K562 (cell line): ENCODE measurements around the gene TMEM178A. TPM values are rescaled to one million over a fixed set of nuclear protein-coding genes. Genes with fewer than 3 reads are reported as not detected.

Source experiments
- CC2D1A ChIP-seq: fragments of 450-650 bp; IDR thresholded peaks from 2 replicates; pipeline ENCODE4 v1.6.1; 2017; ENCODE audit warnings: mild to moderate bottlenecking
- CTCF ChIP-seq, 3 experiments: IDR thresholded peaks in 2 of 3; conservative IDR thresholded peaks in 1 of 3; 2 replicates each; pipeline ENCODE4 v1.5.1; 2011 to 2012; ENCODE audit warnings: low read length in 3 of 3, mild to moderate bottlenecking in 3 of 3, control low read depth in 2 of 3, improper control_type of control experiment in 1 of 3, inconsistent platforms in 1 of 3, low read depth in 1 of 3, mixed read lengths in 1 of 3, moderate library complexity in 1 of 3; ENCODE audit not compliant: insufficient read depth in 2 of 3
- FOXJ3 ChIP-seq: sonication (generic); formaldehyde crosslinking; IDR thresholded peaks from 2 replicates; pipeline ENCODE4 v1.4.0; 2020; ENCODE audit warnings: mild to moderate bottlenecking, missing genetic modification reagents
- FUS ChIP-seq: fragments of 200-400 bp; formaldehyde crosslinking; optimal IDR thresholded peaks from 2 replicates; pipeline ENCODE3; 2017; ENCODE audit warnings: low read depth, low read length
- KLF16 ChIP-seq: IDR thresholded peaks from 2 replicates; pipeline ENCODE4 v1.6.1; 2016; ENCODE audit warnings: antibody characterized with exemption
- NCOA6 ChIP-seq: fragments of 450-650 bp; IDR thresholded peaks from 2 replicates; pipeline ENCODE4 v1.6.1; 2017; ENCODE audit warnings: mild to moderate bottlenecking
- OTX1 ChIP-seq: fragments of 450-650 bp; formaldehyde crosslinking; IDR thresholded peaks from 2 replicates; pipeline ENCODE4 v1.4.0; 2022; ENCODE audit warnings: mild to moderate bottlenecking
- REST ChIP-seq, 2 experiments: fragments of 450-650 bp; formaldehyde crosslinking in 1 of 2; IDR thresholded peaks; 2 replicates each; pipeline versions ENCODE4 v1.4.0 to v1.6.1; 2014 to 2020; ENCODE audit warnings: mild to moderate bottlenecking in 2 of 2, borderline replicate concordance in 1 of 2, low read depth in 1 of 2
- SIN3B ChIP-seq: fragments of 450-650 bp; IDR thresholded peaks from 2 replicates; pipeline ENCODE4 v1.6.1; 2017; ENCODE audit warnings: low read depth, mild to moderate bottlenecking, moderate library complexity
- SMAD4 ChIP-seq: fragments of 250-450 bp; sonication (Bioruptor Pico); conservative IDR thresholded peaks from 2 replicates; pipeline ENCODE4 v1.8.0; 2021; ENCODE audit warnings: inconsistent platforms, mild to moderate bottlenecking, moderate library complexity
- SMC3 ChIP-seq: conservative IDR thresholded peaks from 2 replicates; pipeline ENCODE4 v1.6.1; 2011; ENCODE audit warnings: low read depth, low read length, improper control_type of control experiment; ENCODE audit not compliant: insufficient read depth
- TAF15 ChIP-seq: fragments of 200-400 bp; formaldehyde crosslinking; IDR thresholded peaks from 2 replicates; pipeline ENCODE4 v1.6.1; 2017; ENCODE audit warnings: mild to moderate bottlenecking, low read depth, low read length, moderate library complexity
- ZKSCAN3 ChIP-seq: fragments of 250-450 bp; sonication (Bioruptor Pico); IDR thresholded peaks from 2 replicates; pipeline ENCODE4 v1.4.0; 2020
- ZNF12 ChIP-seq: sonication (generic); formaldehyde crosslinking; IDR thresholded peaks from 2 replicates; pipeline ENCODE4 v1.4.0; 2020; ENCODE audit warnings: mild to moderate bottlenecking, missing genetic modification reagents
- ZNF695 ChIP-seq: fragments of 450-650 bp; formaldehyde crosslinking; IDR thresholded peaks from 2 replicates; pipeline ENCODE4 v1.4.0; 2020; ENCODE audit warnings: mild to moderate bottlenecking, moderate library complexity
- ZNF707 ChIP-seq: fragments of 250-450 bp; sonication (Bioruptor Pico); conservative IDR thresholded peaks from 2 replicates; pipeline ENCODE4 v1.8.0; 2022; ENCODE audit warnings: inconsistent platforms, mild to moderate bottlenecking, moderate library complexity
- ZNF785 ChIP-seq: fragments of 250-450 bp; sonication (Bioruptor Pico); IDR thresholded peaks from 2 replicates; pipeline ENCODE4 v1.4.0; 2020; ENCODE audit warnings: mild to moderate bottlenecking
- polyA plus RNA-seq, 8 experiments: library from polyadenylated mRNA; depleted of rRNA in 4 of 8; stranded (reverse) in 5 of 8; unstranded in 3 of 8; fragments of >200 nt; fragmentation: Nextera tagmentation in 2 of 8; fragmentation: Illumina TruSeq in 1 of 8; extraction: Ambion mirVana in 2 of 8; extraction: Trizol in 1 of 8; gene quantifications; 2 replicates each; pipeline versions ENCODE4 v1.2.1 to v1.2.3, GENCODE V29; 2011 to 2014; ENCODE audit warnings: inconsistent platforms in 1 of 8, missing spikeins in 1 of 8
- total RNA-seq, 7 experiments: library from RNA; depleted of rRNA in 6 of 7; stranded (reverse); fragments of >200 nt in 6 of 7; fragmentation: Illumina TruSeq in 2 of 7; extraction: Trizol in 2 of 7; gene quantifications; 2 replicates each; pipeline versions ENCODE4 v1.2.1 to v1.2.3, GENCODE V29; 2011 to 2021; ENCODE audit warnings: low replicate concordance in 1 of 7
- TF ChIP-seq, protein P1 (sequence below): fragments of 250-450 bp; sonication (Bioruptor Pico); IDR thresholded peaks from 2 replicates; pipeline ENCODE4 v1.5.0; 2021; ENCODE audit warnings: mild to moderate bottlenecking, borderline replicate concordance

Gene TMEM178A
- total and polyA plus RNA-seq, 9 of the 15 experiments (the other 6 are each of a cell fraction or from before 2014, with no cell fraction given) = 0.04 to 0.17 TPM; not detected in 7

DNA sequence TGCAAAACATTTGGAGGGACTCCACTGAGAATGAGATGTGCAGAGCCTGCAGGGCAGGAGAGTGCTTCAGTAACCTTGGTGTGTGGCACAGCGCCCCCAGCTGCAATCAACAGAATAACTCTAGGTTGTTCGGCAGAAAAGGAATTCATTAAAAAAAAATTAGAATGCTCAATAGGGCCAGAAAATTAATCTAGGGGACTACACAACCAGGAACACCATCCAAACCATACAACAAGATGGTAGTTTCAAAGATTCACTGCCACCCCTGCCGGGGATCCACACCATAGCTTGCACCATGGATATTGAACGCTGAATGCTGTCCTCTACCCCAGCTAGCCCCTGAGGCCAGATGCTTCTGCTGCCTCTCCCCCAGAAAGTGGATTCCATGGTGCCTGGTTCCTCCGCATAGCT, 63.2 kb downstream of the TMEM178A start (continued):
- peak; percentile 72 to 81 (median 80) for TF ChIP-seq CTCF (IDR thresholded peaks at IDR 0.05 in 2 of 3, conservative IDR thresholded peaks at IDR 0.05 in 1 of 3; ENCODE audit: insufficient read depth in 2 of 3, low read depth in 1 of 3, low read length in 3 of 3)
- no peak for TF ChIP-seq ZKSCAN3 (CRISPR knock-in tag)
- TF ChIP-seq NCOA6 = no peak
- no peak for TF ChIP-seq ZNF707 (CRISPR knock-in tag)
- no peak for TF ChIP-seq SMAD4 (CRISPR knock-in tag)
- no peak for TF ChIP-seq ZNF695 (CRISPR knock-in tag)
- TF ChIP-seq REST (IDR thresholded peaks at IDR 0.05; ENCODE audit: borderline replicate concordance) = peak; percentile 12; the same call in 1 of the 2 replicates
- TF ChIP-seq REST (CRISPR knock-in tag; IDR thresholded peaks at IDR 0.05; ENCODE audit: low read depth) = no peak
- TF ChIP-seq FOXJ3 (CRISPR knock-in tag) = no peak
- no peak for TF ChIP-seq ZNF785
- TF ChIP-seq CC2D1A = no peak
- no peak for TF ChIP-seq FUS
- TF ChIP-seq OTX1 (CRISPR knock-in tag) = no peak
- TF ChIP-seq SMC3 = peak; percentile 56
- TF ChIP-seq, protein P1, sequence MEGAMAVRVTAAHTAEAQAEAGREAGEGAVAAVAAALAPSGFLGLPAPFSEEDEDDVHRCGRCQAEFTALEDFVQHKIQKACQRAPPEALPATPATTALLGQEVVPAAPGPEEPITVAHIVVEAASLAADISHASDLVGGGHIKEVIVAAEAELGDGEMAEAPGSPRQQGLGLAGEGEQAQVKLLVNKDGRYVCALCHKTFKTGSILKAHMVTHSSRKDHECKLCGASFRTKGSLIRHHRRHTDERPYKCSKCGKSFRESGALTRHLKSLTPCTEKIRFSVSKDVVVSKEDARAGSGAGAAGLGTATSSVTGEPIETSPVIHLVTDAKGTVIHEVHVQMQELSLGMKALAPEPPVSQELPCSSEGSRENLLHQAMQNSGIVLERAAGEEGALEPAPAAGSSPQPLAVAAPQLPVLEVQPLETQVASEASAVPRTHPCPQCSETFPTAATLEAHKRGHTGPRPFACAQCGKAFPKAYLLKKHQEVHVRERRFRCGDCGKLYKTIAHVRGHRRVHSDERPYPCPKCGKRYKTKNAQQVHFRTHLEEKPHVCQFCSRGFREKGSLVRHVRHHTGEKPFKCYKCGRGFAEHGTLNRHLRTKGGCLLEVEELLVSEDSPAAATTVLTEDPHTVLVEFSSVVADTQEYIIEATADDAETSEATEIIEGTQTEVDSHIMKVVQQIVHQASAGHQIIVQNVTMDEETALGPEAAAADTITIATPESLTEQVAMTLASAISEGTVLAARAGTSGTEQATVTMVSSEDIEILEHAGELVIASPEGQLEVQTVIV (CRISPR knock-in tag) = no peak
- peak; percentile 43 for TF ChIP-seq KLF16
- no peak for TF ChIP-seq TAF15
- TF ChIP-seq ZNF12 (CRISPR knock-in tag) = no peak
- TF ChIP-seq SIN3B = no peak
